K562 (cell line): Measurements from ENCODE around the gene MAD1L1. TPM values are rescaled to one million over a fixed set of nuclear protein-coding genes. Genes with fewer than 3 reads are reported as not detected.

Source experiments
- E2F4 ChIP-seq: sonication (generic); formaldehyde crosslinking; IDR thresholded peaks from 2 replicates; pipeline ENCODE4 v1.8.0; 2022; ENCODE audit warnings: mild to moderate bottlenecking, low read depth, missing genetic modification reagents
- FOXO4 ChIP-seq: fragments of 450-650 bp; formaldehyde crosslinking; IDR thresholded peaks from 2 replicates; pipeline ENCODE4 v1.4.0; 2020; ENCODE audit warnings: mild to moderate bottlenecking, moderate library complexity
- GMEB1 ChIP-seq: fragments of 250-450 bp; sonication (Bioruptor Pico); IDR thresholded peaks from 2 replicates; pipeline ENCODE4 v1.4.0; 2020; ENCODE audit warnings: mild to moderate bottlenecking
- HDAC2 ChIP-seq: fragments of 450-650 bp; IDR thresholded peaks from 2 replicates; pipeline ENCODE4 v1.6.1; 2016; ENCODE audit warnings: mild to moderate bottlenecking
- NFRKB ChIP-seq: fragments of 450-650 bp; IDR thresholded peaks from 2 replicates; pipeline ENCODE4 v1.6.1; 2016; ENCODE audit warnings: low read depth
- NR4A1 ChIP-seq, 2 experiments: fragments of 250-450 bp in 1 of 2; fragments of 450-650 bp in 1 of 2; sonication (Bioruptor Pico) in 1 of 2; IDR thresholded peaks; 2 replicates each; pipeline versions ENCODE4 v1.4.0 to v1.6.1; 2016 to 2020; ENCODE audit warnings: mild to moderate bottlenecking in 2 of 2, missing compliant biosample characterization in 1 of 2, missing genetic modification characterization in 1 of 2, moderate library complexity in 1 of 2
- PML ChIP-seq: IDR thresholded peaks from 2 replicates; pipeline ENCODE4 v1.6.1; 2012; ENCODE audit warnings: low read length, inconsistent platforms
- POLR2A ChIP-seq: fragments of 450-650 bp; conservative IDR thresholded peaks from 2 replicates; pipeline ENCODE4 v1.6.1; 2016
- POLR2AphosphoS5 ChIP-seq: IDR thresholded peaks from 2 replicates; pipeline ENCODE4 v1.6.1; 2011; ENCODE audit warnings: mild to moderate bottlenecking, low read depth, low read length, moderate library complexity; ENCODE audit not compliant: control insufficient read depth, insufficient read depth
- POLR2G ChIP-seq: fragments of 200-400 bp; formaldehyde crosslinking; IDR thresholded peaks from 2 replicates; pipeline ENCODE4 v1.6.1; 2017; ENCODE audit warnings: low read depth, mild to moderate bottlenecking, antibody characterized with exemption, low read length, moderate library complexity
- THRB ChIP-seq: fragments of 450-650 bp; formaldehyde crosslinking; conservative IDR thresholded peaks from 2 replicates; pipeline ENCODE4 v1.4.0; 2022; ENCODE audit warnings: mild to moderate bottlenecking, missing genetic modification characterization
- XRCC5 ChIP-seq: fragments of 200-400 bp; formaldehyde crosslinking; IDR thresholded peaks from 2 replicates; pipeline ENCODE4 v1.6.1; 2017; ENCODE audit warnings: low read depth, mild to moderate bottlenecking, low read length
- ZNF197 ChIP-seq: fragments of 200-800 bp; sonication (Bioruptor generic); IDR thresholded peaks from 2 replicates; pipeline ENCODE4 v1.6.1; 2016; ENCODE audit warnings: low read depth, missing genetic modification characterization, missing compliant biosample characterization
- polyA plus RNA-seq, 8 experiments: library from polyadenylated mRNA; depleted of rRNA in 4 of 8; stranded (reverse) in 5 of 8; unstranded in 3 of 8; fragments of >200 nt; fragmentation: Nextera tagmentation in 2 of 8; fragmentation: Illumina TruSeq in 1 of 8; extraction: Ambion mirVana in 2 of 8; extraction: Trizol in 1 of 8; gene quantifications; 2 replicates each; pipeline versions ENCODE4 v1.2.1 to v1.2.3, GENCODE V29; 2011 to 2014; ENCODE audit warnings: inconsistent platforms in 1 of 8, missing spikeins in 1 of 8
- total RNA-seq, 7 experiments: library from RNA; depleted of rRNA in 6 of 7; stranded (reverse); fragments of >200 nt in 6 of 7; fragmentation: Illumina TruSeq in 2 of 7; extraction: Trizol in 2 of 7; gene quantifications; 2 replicates each; pipeline versions ENCODE4 v1.2.1 to v1.2.3, GENCODE V29; 2011 to 2021; ENCODE audit warnings: low replicate concordance in 1 of 7

The MAD1L1 gene
- total and polyA plus RNA-seq, 9 of the 15 experiments (the other 6 are each of a cell fraction or from before 2014, with no cell fraction given), result 1.7 to 89.7 (median 18.0) TPM

- TF ChIP-seq GMEB1 (CRISPR knock-in tag) (peak; percentile 33; the same call in 1 of the 2 replicates), NFRKB (0 out of 2 replicates have a peak, but pooled peaks have one; percentile 36), POLR2G (peak; percentile 74), E2F4 (no peak), NR4A1 (CRISPR knock-in tag; IDR thresholded peaks at IDR 0.05) (peak; percentile 89), NR4A1 (tag; IDR thresholded peaks at IDR 0.05) (peak; percentile 58; the same call in 1 of the 2 replicates), ZNF197 (CRISPR knock-in tag) (no peak), PML (no peak; the same call in 1 of the 2 replicates), POLR2A (peak; percentile 77), HDAC2 (peak; percentile 87; the same call in 1 of the 2 replicates), XRCC5 (peak; percentile 59; the same call in 1 of the 2 replicates), THRB (no peak), POLR2AphosphoS5 (peak; percentile 55; the same call in 1 of the 2 replicates), FOXO4 (CRISPR knock-in tag) (0 out of 2 replicates have a peak, but pooled peaks have one; percentile 11)
Measured at GRCh38 chr7:1854866-1855724, 377.6 kb downstream of the MAD1L1 start (continued).
